Neural cell (in vitro differentiated cells): Measurements from ENCODE around the gene LNX1.

ENCODE experiments used
- EP300 ChIP-seq: fragments of 450-650 bp; conservative IDR thresholded peaks from 2 replicates; pipeline ENCODE4 v1.6.1; 2014; ENCODE audit warnings: antibody characterized with exemption, mild to moderate bottlenecking, moderate library complexity; ENCODE audit not compliant: poor library complexity, severe bottlenecking
- SMC3 ChIP-seq: fragments of 450-650 bp; conservative IDR thresholded peaks from 2 replicates; pipeline ENCODE4 v1.6.1; 2014; ENCODE audit warnings: antibody characterized with exemption, mild to moderate bottlenecking, moderate library complexity; ENCODE audit not compliant: poor library complexity

DNA sequence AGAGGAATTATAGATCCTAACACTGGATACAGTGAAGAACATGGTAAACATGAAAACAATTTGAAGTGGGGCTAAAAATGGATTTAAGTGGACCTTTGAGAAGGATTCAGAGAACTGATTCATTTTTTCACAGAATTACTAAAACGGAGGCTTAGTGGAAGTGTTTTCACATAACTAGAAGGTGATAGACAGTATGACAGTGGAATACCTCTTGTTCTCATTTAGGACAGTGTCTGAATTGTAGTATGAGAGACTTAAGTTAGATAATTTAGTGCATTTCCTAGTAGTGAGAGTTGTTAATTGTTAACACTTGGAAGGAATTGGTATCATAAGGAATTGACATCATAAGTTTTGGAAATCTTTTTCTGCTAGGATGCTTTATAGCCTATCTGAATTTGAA is 149.7 kb downstream of the LNX1 start:
- TF ChIP-seq SMC3 (no peak), EP300 (no peak)
